K562 (cell line): ENCODE results near the gene CENPP. TPM values are rescaled to one million over a fixed set of nuclear protein-coding genes. Genes with fewer than 3 reads are reported as not detected.

Source experiments
- ATAC-seq: fragments of 200-7000 bp; cut with Tn5 transposase; 3 replicates; pipeline ENCODE4 v1.9.1; 2020; ENCODE audit warnings: moderate library complexity
- BruUV-seq: library from RNA; stranded (reverse); fragments of 400-500 nt; replicated peaks from 2 replicates; lab custom pipeline; 2021; lab: Mats Ljungman, UMichigan
- CTCF ChIA-PET: fragments of 300-600 bp; formaldehyde crosslinking; extraction: SDS; loops from one replicate; lab custom pipeline; 2021; ENCODE audit warnings: low intra/inter-chr PET ratio; lab: Yijun Ruan, JAX
- POLR2A ChIA-PET: fragments of 300-600, 350-650 bp; sonication (Branson Sonifier 250); formaldehyde crosslinking; extraction: SDS; loops from one replicate; lab custom pipeline; 2021; ENCODE audit warnings: antibody characterized with exemption, inconsistent platforms; lab: Yijun Ruan, JAX
- DNase-seq, 4 experiments: peaks; one replicate each; pipeline versions ENCODE4 v3.0.0 to v3.0.0-alpha.2; 2011 to 2018; ENCODE audit warnings: low spot score in 3 of 4, mixed read lengths in 3 of 4; ENCODE audit errors: extremely low read depth in 1 of 4
- FAIRE-seq: peaks from 2 replicates; lab custom pipeline; 2011; peaks lifted over from hg19 to GRCh38; lab: Jason Lieb, UNC
- H2AFZ ChIP-seq: 2 replicates; pipeline ENCODE4 v1.6.0; 2011; ENCODE audit warnings: low read depth, low read length, control low read depth, inconsistent platforms
- H3K27ac ChIP-seq: fragments of 200-600 bp; 3 replicates; pipeline ENCODE4 v1.8.0; 2011; ENCODE audit warnings: low read depth, mild to moderate bottlenecking, control low read depth, inconsistent platforms, low read length, moderate library complexity, mixed read lengths; ENCODE audit errors: extremely low read depth
- H3K27me3 ChIP-seq, 2 experiments: fragments of 300-600 bp in 1 of 2; 2 replicates in 1 of 2; 3 replicates in 1 of 2; pipeline versions ENCODE4 v1.6.0 to v1.8.0; 2011; ENCODE audit warnings: inconsistent platforms in 2 of 2, low read length in 2 of 2, mild to moderate bottlenecking in 1 of 2, mixed read lengths in 1 of 2, moderate library complexity in 1 of 2; ENCODE audit not compliant: control insufficient read depth in 2 of 2, insufficient read depth in 2 of 2
- H3K36me3 ChIP-seq: fragments of 300-600 bp; 3 replicates; pipeline ENCODE4 v1.8.0; 2011; ENCODE audit warnings: mild to moderate bottlenecking, low read length, inconsistent platforms; ENCODE audit not compliant: control insufficient read depth, insufficient read depth
- H3K4me1 ChIP-seq, 2 experiments: fragments of 200-600 bp in 1 of 2; replicated peaks in 1 of 2; 2 replicates in 1 of 2; 3 replicates in 1 of 2; pipeline versions ENCODE4 v1.5.1 to v1.8.0; 2011; ENCODE audit warnings: inconsistent platforms in 2 of 2, low read length in 2 of 2, mild to moderate bottlenecking in 1 of 2, mixed read lengths in 1 of 2, moderate library complexity in 1 of 2; ENCODE audit not compliant: control insufficient read depth in 2 of 2, insufficient read depth in 2 of 2
- H3K4me2 ChIP-seq: 2 replicates; pipeline ENCODE4 v1.6.1; 2011; ENCODE audit warnings: low read length, control low read depth, inconsistent platforms, mixed read lengths; ENCODE audit not compliant: insufficient read depth
- H3K4me3 ChIP-seq: fragments of 200-600 bp; sonication (generic), shearing (Covaris generic); 2 replicates; pipeline ENCODE4 v1.5.1; 2016; ENCODE audit warnings: control low read depth, inconsistent platforms
- H3K79me2 ChIP-seq: fragments of 200-600 bp; 3 replicates; pipeline ENCODE4 v1.8.0; 2011; ENCODE audit warnings: low read length, inconsistent platforms; ENCODE audit not compliant: control insufficient read depth, insufficient read depth
- H3K9ac ChIP-seq, 2 experiments: 2 replicates each; pipeline versions ENCODE4 v1.6.0 to v1.6.1; 2011; ENCODE audit warnings: low read depth in 2 of 2, low read length in 2 of 2, control low read depth in 1 of 2, inconsistent platforms in 1 of 2, mild to moderate bottlenecking in 1 of 2, mixed read lengths in 1 of 2; ENCODE audit not compliant: insufficient read depth in 1 of 2
- H3K9me1 ChIP-seq: one replicate; pipeline ENCODE4 v1.6.0; 2011; ENCODE audit warnings: inconsistent platforms, mild to moderate bottlenecking, low read length, moderate library complexity; ENCODE audit not compliant: control insufficient read depth, insufficient read depth
- H3K9me3 ChIP-seq: replicated peaks from 2 replicates; pipeline ENCODE4 v1.5.1; 2011; ENCODE audit warnings: low read depth, low read length, inconsistent platforms; ENCODE audit not compliant: control insufficient read depth, insufficient read depth
- H4K20me1 ChIP-seq: replicated peaks from 2 replicates; pipeline ENCODE4 v1.6.1; 2011; ENCODE audit warnings: low read length, inconsistent platforms, mixed read lengths; ENCODE audit not compliant: control insufficient read depth, insufficient read depth
- BRD4 ChIP-seq: fragments of 200-600 bp; sonication (generic); IDR thresholded peaks from 2 replicates; pipeline ENCODE4 v1.6.1; 2017; ENCODE audit warnings: inconsistent platforms
- CBX3 ChIP-seq, 2 experiments: IDR thresholded peaks; 1 replicate in 1 of 2; 2 replicates in 1 of 2; pipeline ENCODE4 v1.6.1; 2012; ENCODE audit warnings: inconsistent platforms in 2 of 2, low read length in 2 of 2, borderline replicate concordance in 1 of 2, control low read depth in 1 of 2
- EHMT2 ChIP-seq: fragments of 450-650 bp; IDR thresholded peaks from 2 replicates; pipeline ENCODE4 v1.6.1; 2018; ENCODE audit warnings: antibody characterized with exemption
- ERF ChIP-seq: fragments of 450-650 bp; formaldehyde crosslinking; IDR thresholded peaks from 2 replicates; pipeline ENCODE4 v1.4.0; 2020; ENCODE audit warnings: mild to moderate bottlenecking, mixed read lengths
- HNRNPLL ChIP-seq: fragments of 200-400 bp; formaldehyde crosslinking; IDR thresholded peaks from 2 replicates; pipeline ENCODE4 v1.6.1; 2017; ENCODE audit warnings: low read length, low read depth, mild to moderate bottlenecking; ENCODE audit not compliant: poor library complexity, severe bottlenecking
- MCM5 ChIP-seq: fragments of 450-650 bp; IDR thresholded peaks from 2 replicates; pipeline ENCODE4 v1.6.1; 2016; ENCODE audit warnings: low read depth
- ZNF407 ChIP-seq: fragments of 450-650 bp; IDR thresholded peaks from 2 replicates; pipeline ENCODE4 v1.6.1; 2016; ENCODE audit warnings: low read depth
- ZNF583 ChIP-seq: fragments of 250-450 bp; sonication (Bioruptor Pico); IDR thresholded peaks from 2 replicates; pipeline ENCODE4 v1.4.0; 2020
- WGBS: fragments of 100-300 bp; shearing (Covaris generic); methylation state at CpG from one replicate; pipeline ENCODE4 v1.1.6; 2016; ENCODE audit warnings: low coverage, mixed read lengths; ENCODE audit not compliant: insufficient coverage; ENCODE audit errors: missing lambda C conversion rate; 5-methylcytosine and 5-hydroxymethylcytosine counted together
- in situ Hi-C: fragments of 300-500 bp; cut with MboI; formaldehyde crosslinking; loops from 4 replicates; pipeline ENCODE4 v1.15.0; 2018; ENCODE audit warnings: inconsistent platforms, mixed read lengths
- intact Hi-C: fragments of 100-400 bp; cut with micrococcal nuclease; formaldehyde crosslinking; loops from 2 replicates; pipeline ENCODE4 v1.14.2; 2022
- polyA plus RNA-seq, 8 experiments: library from polyadenylated mRNA; depleted of rRNA in 4 of 8; stranded (reverse) in 5 of 8; unstranded in 3 of 8; fragments of >200 nt; fragmentation: Nextera tagmentation in 2 of 8; fragmentation: Illumina TruSeq in 1 of 8; extraction: Ambion mirVana in 2 of 8; extraction: Trizol in 1 of 8; gene quantifications; 2 replicates each; pipeline versions ENCODE4 v1.2.1 to v1.2.3, GENCODE V29; 2011 to 2014; ENCODE audit warnings: inconsistent platforms in 1 of 8, missing spikeins in 1 of 8
- total RNA-seq, 7 experiments: library from RNA; depleted of rRNA in 6 of 7; stranded (reverse); fragments of >200 nt in 6 of 7; fragmentation: Illumina TruSeq in 2 of 7; extraction: Trizol in 2 of 7; gene quantifications; 2 replicates each; pipeline versions ENCODE4 v1.2.1 to v1.2.3, GENCODE V29; 2011 to 2021; ENCODE audit warnings: low replicate concordance in 1 of 7

Gene CENPP
- total and polyA plus RNA-seq, 9 of the 15 experiments (the other 6 are each of a cell fraction or from before 2014, with no cell fraction given), result 8.0 to 28.5 (median 17.9) TPM

- no peak for TF ChIP-seq ZNF583
- TF ChIP-seq ERF (CRISPR knock-in tag), result no peak
These were observed 158.1 kb downstream of the CENPP start (continued) for GRCh38 chr9:92483627-92484545.

- Histone ChIP-seq H3K4me1 (peaks cover 0 to 2% of the 10 kb centered on the region in 2 experiments; a peak in 2 of 5 replicates), H4K20me1 (no peaks in the 10 kb centered on the region), H3K27ac (no peak overlapping the region), H2AFZ (no peak overlapping the region), H3K27me3 (no peaks in the 10 kb centered on the region), H3K9ac (no peak overlapping the region), H3K36me3 (no peaks in the 10 kb centered on the region), H3K9me1 (no peaks in the 10 kb centered on the region), H3K4me2 (no peak overlapping the region), H3K9me3 (no peaks in the 10 kb centered on the region), H3K4me3 (no peak overlapping the region), H3K79me2 (no peaks in the 10 kb centered on the region)
- TF ChIP-seq MCM5 (no peak), BRD4 (no peak), HNRNPLL (no peak), EHMT2 (no peak), CBX3 (IDR thresholded peaks at IDR 0.05; ENCODE audit: borderline replicate concordance in 1 of 2, low read length in 2 of 2) (no peak), ZNF407 (no peak)
- BruUV-seq, result no TSS peak
- ChIA-PET CTCF (interaction anchor here (0.6 kb wide), 1 partner anchor 697 kb away, joined by 4 read pairs; no protein-coding TSS in a partner anchor), POLR2A (interaction anchor here (1.0 kb wide), 1 partner anchor 11 kb away, joined by 3 read pairs; no protein-coding TSS in a partner anchor)
- no peak for DNase-seq
- in situ Hi-C loops, result no loop called here
- no peak for FAIRE-seq
- no peak for ATAC-seq
- 60% methylated on average over 3 of the region's 3 CpGs for WGBS
- intact Hi-C loops, result no loop called here
These were observed 158.8 kb downstream of the CENPP start for GRCh38 chr9:92484563-92484962.
